OCI-LY3 (cell line): Measurements from ENCODE around the gene MCM6.

ENCODE experiments used
- CTCF ChIP-seq: fragments of 200-600, 300-600 bp; sonication (generic); IDR thresholded peaks from 2 replicates; pipeline ENCODE4 v1.5.1; 2014; ENCODE audit warnings: antibody characterized with exemption, low read length, low read depth
- EZH2phosphoT487 ChIP-seq: fragments of 200-600 bp; shearing (Covaris generic); IDR thresholded peaks from 2 replicates; pipeline ENCODE4 v1.6.1; 2018; ENCODE audit warnings: antibody characterized with exemption, mixed run types, low read depth

- TF ChIP-seq EZH2phosphoT487 (no peak), CTCF (no peak)
These were observed 665 bp downstream of the MCM6 start for GRCh38 chr2:135875491-135876065.
